ENCODE data around the gene WNT9B. TPM values are rescaled to one million over a fixed set of nuclear protein-coding genes. Genes with fewer than 3 reads are reported as not detected.
"Not testable (repeated sequence)": the region's sequence is repeated elsewhere in the genome, so short reads cannot be mapped to it uniquely, and the experiment has no call there.

WNT9B gene
- total RNA-seq, 1 donor from 2014 or later: not detected

GRCh38 chr17:46834846-46835245, 16.5 kb upstream of the WNT9B start:
- peaks cover 4% of the 10 kb centered on the region for H3K4me1 Mint-ChIP-seq (ENCODE audit: low read depth, unreplicated experiment)
- H3K9me3 Mint-ChIP-seq (ENCODE audit: unreplicated experiment): peaks cover 3% of the 10 kb centered on the region
- peaks cover 3% of the 10 kb centered on the region for H3K36me3 Mint-ChIP-seq (ENCODE audit: unreplicated experiment)
- H3K27me3 Mint-ChIP-seq (ENCODE audit: unreplicated experiment): peaks cover 13% of the 10 kb centered on the region
- H3K4me3 Mint-ChIP-seq (ENCODE audit: unreplicated experiment): no peak overlapping the region
- no peak for DNase-seq
- TF ChIP-seq, protein P1, sequence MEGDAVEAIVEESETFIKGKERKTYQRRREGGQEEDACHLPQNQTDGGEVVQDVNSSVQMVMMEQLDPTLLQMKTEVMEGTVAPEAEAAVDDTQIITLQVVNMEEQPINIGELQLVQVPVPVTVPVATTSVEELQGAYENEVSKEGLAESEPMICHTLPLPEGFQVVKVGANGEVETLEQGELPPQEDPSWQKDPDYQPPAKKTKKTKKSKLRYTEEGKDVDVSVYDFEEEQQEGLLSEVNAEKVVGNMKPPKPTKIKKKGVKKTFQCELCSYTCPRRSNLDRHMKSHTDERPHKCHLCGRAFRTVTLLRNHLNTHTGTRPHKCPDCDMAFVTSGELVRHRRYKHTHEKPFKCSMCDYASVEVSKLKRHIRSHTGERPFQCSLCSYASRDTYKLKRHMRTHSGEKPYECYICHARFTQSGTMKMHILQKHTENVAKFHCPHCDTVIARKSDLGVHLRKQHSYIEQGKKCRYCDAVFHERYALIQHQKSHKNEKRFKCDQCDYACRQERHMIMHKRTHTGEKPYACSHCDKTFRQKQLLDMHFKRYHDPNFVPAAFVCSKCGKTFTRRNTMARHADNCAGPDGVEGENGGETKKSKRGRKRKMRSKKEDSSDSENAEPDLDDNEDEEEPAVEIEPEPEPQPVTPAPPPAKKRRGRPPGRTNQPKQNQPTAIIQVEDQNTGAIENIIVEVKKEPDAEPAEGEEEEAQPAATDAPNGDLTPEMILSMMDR (IDR thresholded peaks at IDR 0.05; ENCODE audit: partially characterized antibody, unreplicated experiment): no peak
- H3K27ac Mint-ChIP-seq (ENCODE audit: unreplicated experiment): no peak overlapping the region

DNA sequence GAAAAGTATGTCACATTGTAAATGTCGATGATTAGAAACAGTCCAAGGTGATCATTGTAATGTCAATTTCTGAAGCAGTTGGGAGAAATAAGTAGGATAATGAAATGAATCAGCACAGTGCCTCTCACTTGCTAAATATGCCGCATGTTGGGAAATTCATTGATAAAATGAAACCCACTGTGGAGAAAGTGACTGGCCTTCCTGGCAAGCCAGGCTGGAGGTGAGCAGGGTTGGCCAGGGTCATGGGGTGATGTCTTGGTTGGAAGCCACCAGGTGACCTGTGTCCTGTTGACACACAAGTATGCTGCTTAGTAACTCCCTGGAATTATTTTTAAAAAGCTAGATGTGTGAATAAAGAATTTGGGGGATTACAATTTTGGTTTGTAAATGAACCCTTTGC, 14.9 kb upstream of the WNT9B start:
- DNase-seq: no peak
- no peak overlapping the region for H3K27ac Mint-ChIP-seq (ENCODE audit: unreplicated experiment)
- no peak overlapping the region for H3K4me3 Mint-ChIP-seq (ENCODE audit: unreplicated experiment)

GRCh38 chr17:46837521-46837920, 13.9 kb upstream of the WNT9B start:
- no peak overlapping the region for H3K4me3 Mint-ChIP-seq (ENCODE audit: unreplicated experiment)
- H3K36me3 Mint-ChIP-seq (ENCODE audit: unreplicated experiment): peaks cover under 1% of the 10 kb centered on the region
- no peak for DNase-seq
- H3K27ac Mint-ChIP-seq (ENCODE audit: unreplicated experiment): no peak overlapping the region
- TF ChIP-seq, protein P1 (IDR thresholded peaks at IDR 0.05; ENCODE audit: partially characterized antibody, unreplicated experiment): no peak
- peaks cover 4% of the 10 kb centered on the region for H3K4me1 Mint-ChIP-seq (ENCODE audit: low read depth, unreplicated experiment)
- H3K27me3 Mint-ChIP-seq (ENCODE audit: unreplicated experiment): peaks cover 15% of the 10 kb centered on the region
- H3K9me3 Mint-ChIP-seq (ENCODE audit: unreplicated experiment): peaks cover 4% of the 10 kb centered on the region

More for the DNA sequence above, 14.9 kb upstream of the WNT9B start:
- no peaks in the 10 kb centered on the region for H3K36me3 Mint-ChIP-seq (ENCODE audit: unreplicated experiment)
- TF ChIP-seq, protein P1 (IDR thresholded peaks at IDR 0.05; ENCODE audit: partially characterized antibody, unreplicated experiment): no peak
- H3K4me1 Mint-ChIP-seq (ENCODE audit: low read depth, unreplicated experiment): peaks cover 4% of the 10 kb centered on the region
- H3K9me3 Mint-ChIP-seq (ENCODE audit: unreplicated experiment): peaks cover 4% of the 10 kb centered on the region
- peaks cover 15% of the 10 kb centered on the region for H3K27me3 Mint-ChIP-seq (ENCODE audit: unreplicated experiment)

GRCh38 chr17:46839211-46839610, 12.2 kb upstream of the WNT9B start:
- Mint-ChIP-seq H3K4me3 (ENCODE audit: unreplicated experiment) (no peak overlapping the region), H3K9me3 (ENCODE audit: unreplicated experiment) (peaks cover 5% of the 10 kb centered on the region), H3K27me3 (ENCODE audit: unreplicated experiment) (peaks cover 13% of the 10 kb centered on the region), H3K36me3 (ENCODE audit: unreplicated experiment) (peaks cover 11% of the 10 kb centered on the region), H3K27ac (ENCODE audit: unreplicated experiment) (no peak overlapping the region), H3K4me1 (ENCODE audit: low read depth, unreplicated experiment) (no peaks in the 10 kb centered on the region)
- TF ChIP-seq, protein P1 (IDR thresholded peaks at IDR 0.05; ENCODE audit: partially characterized antibody, unreplicated experiment): no peak
- DNase-seq: no peak

- Mint-ChIP-seq H3K27me3 (ENCODE audit: unreplicated experiment) (peaks cover 11% of the 10 kb centered on the region), H3K36me3 (ENCODE audit: unreplicated experiment) (peaks cover 11% of the 10 kb centered on the region)
- H3K4me1 Mint-ChIP-seq (ENCODE audit: low read depth, unreplicated experiment); H3K4me3 Mint-ChIP-seq (ENCODE audit: unreplicated experiment); H3K27ac Mint-ChIP-seq (ENCODE audit: unreplicated experiment); DNase-seq; H3K9me3 Mint-ChIP-seq (ENCODE audit: unreplicated experiment): not testable (repeated sequence)
Measured at GRCh38 chr17:46840596-46840995, 10.8 kb upstream of the WNT9B start.

All from glutamatergic neuron (in vitro differentiated cells).